Measurements from ENCODE around the gene RNF182. TPM values are rescaled to one million over a fixed set of nuclear protein-coding genes. Genes with fewer than 3 reads are reported as not detected.
A peak's percentile ranks its signal among the peaks of the same experiment; 100 is the strongest.

RNF182 gene
- polyA plus RNA-seq, 1 experiment, result 12.4 TPM

DNA sequence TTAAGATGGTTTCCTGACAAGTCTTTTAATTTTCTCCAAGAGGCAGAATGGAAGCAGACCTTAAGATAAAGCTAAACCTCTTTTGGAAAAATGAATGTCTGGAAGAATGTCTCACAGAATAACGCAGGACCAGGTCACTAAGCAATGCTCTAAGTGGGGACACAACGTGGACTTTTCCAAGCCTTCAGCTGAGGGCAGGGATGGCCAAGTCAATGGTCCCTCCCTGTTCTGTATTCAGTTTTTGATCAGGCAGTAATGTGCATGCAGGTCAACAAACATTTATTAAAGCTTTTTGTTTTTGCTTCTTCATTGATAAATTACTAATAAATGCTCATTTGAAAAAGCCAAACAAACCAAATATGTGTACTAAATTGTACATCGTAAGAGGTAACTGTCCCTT, 2.0 kb upstream of the RNF182 start:
- TF ChIP-seq, protein P1, sequence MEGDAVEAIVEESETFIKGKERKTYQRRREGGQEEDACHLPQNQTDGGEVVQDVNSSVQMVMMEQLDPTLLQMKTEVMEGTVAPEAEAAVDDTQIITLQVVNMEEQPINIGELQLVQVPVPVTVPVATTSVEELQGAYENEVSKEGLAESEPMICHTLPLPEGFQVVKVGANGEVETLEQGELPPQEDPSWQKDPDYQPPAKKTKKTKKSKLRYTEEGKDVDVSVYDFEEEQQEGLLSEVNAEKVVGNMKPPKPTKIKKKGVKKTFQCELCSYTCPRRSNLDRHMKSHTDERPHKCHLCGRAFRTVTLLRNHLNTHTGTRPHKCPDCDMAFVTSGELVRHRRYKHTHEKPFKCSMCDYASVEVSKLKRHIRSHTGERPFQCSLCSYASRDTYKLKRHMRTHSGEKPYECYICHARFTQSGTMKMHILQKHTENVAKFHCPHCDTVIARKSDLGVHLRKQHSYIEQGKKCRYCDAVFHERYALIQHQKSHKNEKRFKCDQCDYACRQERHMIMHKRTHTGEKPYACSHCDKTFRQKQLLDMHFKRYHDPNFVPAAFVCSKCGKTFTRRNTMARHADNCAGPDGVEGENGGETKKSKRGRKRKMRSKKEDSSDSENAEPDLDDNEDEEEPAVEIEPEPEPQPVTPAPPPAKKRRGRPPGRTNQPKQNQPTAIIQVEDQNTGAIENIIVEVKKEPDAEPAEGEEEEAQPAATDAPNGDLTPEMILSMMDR (IDR thresholded peaks at IDR 0.05; ENCODE audit: low read depth, low read length), result no peak
- no peak overlapping the region for H3K27ac ChIP-seq (ENCODE audit: low read depth, low read length)
- no peak overlapping the region for H3K4me3 ChIP-seq (ENCODE audit: low read depth, low read length)
- no peaks in the 10 kb centered on the region for H3K27me3 ChIP-seq (ENCODE audit: control insufficient read depth, insufficient read depth, low read length)
- POLR2A ChIA-PET, result no interaction called here
- CTCF ChIA-PET, result interaction anchor here (1.1 to 6.5 kb wide), 5 partner anchors 8 to 144 kb away, joined by 3 to 73 read pairs (median 35); no protein-coding TSS in a partner anchor
- H3K9me3 ChIP-seq (ENCODE audit: control insufficient read depth, insufficient read depth, low read length), result no peaks in the 10 kb centered on the region
- no peak for DNase-seq (ENCODE audit: low read depth, low spot score)

DNA sequence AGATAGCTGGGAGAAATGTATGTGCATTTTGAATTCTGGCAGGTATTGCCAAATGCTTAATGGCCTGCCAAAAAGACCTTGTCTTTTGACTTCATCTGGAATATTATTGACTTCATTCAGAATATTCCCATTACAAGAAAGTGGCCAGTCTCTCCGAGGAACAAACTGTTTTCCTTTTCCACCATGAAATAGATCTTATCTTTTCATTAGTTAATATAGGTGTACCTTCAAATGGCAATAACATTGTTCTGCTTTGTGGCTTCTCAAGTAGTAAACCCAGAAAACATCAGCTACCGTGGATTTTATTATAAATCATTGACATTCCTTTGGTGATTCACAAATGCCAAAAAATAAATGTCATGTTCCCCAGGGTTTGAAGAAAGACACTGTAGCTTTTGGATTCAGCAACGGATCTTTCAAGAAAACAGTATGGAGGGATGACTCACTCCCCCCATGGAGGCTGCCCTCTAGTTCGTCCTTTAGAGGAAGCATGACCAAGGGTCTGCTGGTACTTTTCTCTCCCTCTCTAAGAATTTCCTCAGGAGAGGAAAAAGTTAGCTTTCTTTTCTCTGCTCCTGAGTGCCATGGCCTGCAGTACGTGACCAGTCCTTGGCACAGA, 1.1 kb upstream of the RNF182 start:
- TF ChIP-seq, protein P1 (IDR thresholded peaks at IDR 0.05; ENCODE audit: low read depth, low read length), result no peak
- Histone ChIP-seq H3K27me3 (ENCODE audit: control insufficient read depth, insufficient read depth, low read length) (no peaks in the 10 kb centered on the region), H3K27ac (ENCODE audit: low read depth, low read length) (peak overlapping the region; percentile 62), H3K4me3 (ENCODE audit: low read depth, low read length) (peak overlapping the region; percentile 63), H3K9me3 (ENCODE audit: control insufficient read depth, insufficient read depth, low read length) (no peaks in the 10 kb centered on the region)
- ChIA-PET POLR2A (interaction anchor here (0.6 to 2.0 kb wide), 6 partner anchors 15 to 494 kb away, joined by 3 to 15 read pairs (median 4); no protein-coding TSS in a partner anchor), CTCF (interaction anchor here (0.5 to 6.5 kb wide), 7 partner anchors 12 to 143 kb away, joined by 3 to 73 read pairs (median 6); no protein-coding TSS in a partner anchor)
- DNase-seq (ENCODE audit: low read depth, low spot score), result no peak

DNA sequence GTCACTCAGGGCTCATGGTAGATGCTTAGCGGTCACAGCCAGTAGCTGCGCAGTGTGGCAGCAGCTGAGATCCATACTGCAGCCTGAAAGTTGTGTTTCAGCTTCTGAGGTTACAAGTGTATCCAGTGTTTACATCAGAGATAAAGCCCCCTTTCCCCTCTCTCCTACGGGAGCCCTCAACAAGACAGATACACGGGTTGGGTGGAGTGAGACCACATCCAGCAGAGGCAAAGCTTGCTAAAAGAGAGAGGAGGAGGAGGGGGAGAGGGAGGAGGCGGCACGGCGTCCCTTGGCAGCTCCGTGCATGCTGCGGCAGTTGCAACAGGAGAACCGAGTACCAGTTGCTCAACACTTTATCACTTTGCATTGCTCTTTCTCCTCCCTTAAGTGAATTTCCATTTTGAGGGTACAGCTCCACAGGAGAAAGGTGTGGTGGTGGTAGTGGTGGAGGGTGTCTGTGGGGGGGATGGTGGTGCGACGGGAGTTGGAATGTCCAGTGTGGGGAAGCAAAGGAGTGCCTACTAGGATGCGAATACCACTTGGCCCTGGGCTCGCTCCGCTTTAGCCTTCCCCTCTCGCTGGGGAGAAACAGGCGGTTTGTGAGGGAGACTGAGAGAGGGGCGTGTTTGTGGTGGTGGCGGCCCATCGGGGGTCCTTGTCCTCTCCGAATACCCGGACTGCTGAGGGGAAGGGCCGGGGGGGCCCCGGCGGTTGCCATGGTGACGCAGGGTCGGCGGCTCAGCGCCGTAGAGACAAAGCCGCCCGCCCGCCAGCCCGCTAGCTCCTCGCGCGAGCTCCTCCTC, 405 bp upstream of the RNF182 start:
- H3K9me3 ChIP-seq (ENCODE audit: control insufficient read depth, insufficient read depth, low read length), result no peaks in the 10 kb centered on the region
- CTCF ChIA-PET, result interaction anchor here (1.2 to 6.5 kb wide), 6 partner anchors 11 to 142 kb away, joined by 3 to 73 read pairs (median 6); no protein-coding TSS in a partner anchor
- no peaks in the 10 kb centered on the region for H3K27me3 ChIP-seq (ENCODE audit: control insufficient read depth, insufficient read depth, low read length)
- DNase-seq (ENCODE audit: low read depth, low spot score), result no peak
- H3K4me3 ChIP-seq (ENCODE audit: low read depth, low read length), result peak overlapping the region; percentile 63
- POLR2A ChIA-PET, result interaction anchor here (0.6 to 2.0 kb wide), 7 partner anchors 15 to 495 kb away, joined by 3 to 15 read pairs (median 4); no protein-coding TSS in a partner anchor
- H3K27ac ChIP-seq (ENCODE audit: low read depth, low read length), result peak overlapping the region; percentile 62
- TF ChIP-seq, protein P1 (IDR thresholded peaks at IDR 0.05; ENCODE audit: low read depth, low read length), result no peak

DNA sequence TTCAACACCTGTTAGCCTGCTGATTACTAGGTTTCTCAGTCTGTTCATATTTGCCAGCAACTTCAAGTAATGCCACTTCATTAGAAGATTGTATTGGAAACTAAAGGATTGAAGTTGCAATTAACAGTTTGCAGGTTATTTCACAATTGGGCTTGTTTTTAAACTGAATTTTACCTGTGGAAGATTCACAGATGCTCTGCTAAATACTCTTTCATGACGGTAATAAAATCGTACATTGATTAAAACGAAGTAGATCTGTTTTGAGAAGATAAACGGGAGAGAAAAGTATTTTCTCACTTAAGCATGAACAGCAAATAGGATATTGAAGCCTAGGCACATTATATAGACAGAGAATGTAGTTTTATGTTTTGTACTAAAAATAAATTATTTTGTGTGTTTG, 1.6 kb downstream of the RNF182 start:
- H3K9me3 ChIP-seq (ENCODE audit: control insufficient read depth, insufficient read depth, low read length), result no peaks in the 10 kb centered on the region
- TF ChIP-seq, protein P1 (IDR thresholded peaks at IDR 0.05; ENCODE audit: low read depth, low read length), result no peak
- ChIA-PET POLR2A (no interaction called here), CTCF (interaction anchor here (0.6 to 1.7 kb wide), 3 partner anchors 20 to 120 kb away, joined by 3 to 6 read pairs (median 5); no protein-coding TSS in a partner anchor)
- no peak overlapping the region for H3K4me3 ChIP-seq (ENCODE audit: low read depth, low read length)
- DNase-seq (ENCODE audit: low read depth, low spot score), result no peak
- H3K27ac ChIP-seq (ENCODE audit: low read depth, low read length), result no peak overlapping the region
- no peaks in the 10 kb centered on the region for H3K27me3 ChIP-seq (ENCODE audit: control insufficient read depth, insufficient read depth, low read length)
